ENCODE results near the gene PAFAH1B1. TPM values are rescaled to one million over a fixed set of nuclear protein-coding genes. Genes with fewer than 3 reads are reported as not detected.
"Not testable (repeated sequence)": the region's sequence is repeated elsewhere in the genome, so short reads cannot be mapped to it uniquely, and the experiment has no call there.

Gene PAFAH1B1
- polyA plus RNA-seq, 1 donor: 85.5 TPM

GRCh38 chr17:2594722-2595599, 1.5 kb downstream of the PAFAH1B1 start:
- no peak for DNase-seq

- DNase-seq: no peak
These were observed 2.3 kb downstream of the PAFAH1B1 start for GRCh38 chr17:2595716-2596115.

DNA sequence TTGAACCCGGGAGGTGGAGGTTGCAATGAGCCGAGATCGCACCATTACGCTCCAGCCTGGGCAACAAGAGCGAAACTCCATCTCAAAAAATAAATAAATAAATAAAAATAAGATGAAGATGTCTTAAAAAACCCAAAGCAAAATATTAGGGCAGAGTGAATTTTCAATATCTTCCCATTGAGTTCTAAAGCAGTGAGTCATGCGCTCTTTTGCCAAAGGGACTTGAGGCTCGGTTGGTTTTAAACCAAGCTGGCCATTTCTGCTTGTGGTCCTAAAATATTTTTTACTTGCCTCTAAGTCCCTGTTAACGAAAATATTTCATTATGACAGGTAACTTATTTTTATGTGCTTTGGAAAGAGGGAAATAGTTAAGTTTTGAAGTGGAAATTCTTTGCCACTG, 4.7 kb downstream of the PAFAH1B1 start:
- DNase-seq: no peak

DNA sequence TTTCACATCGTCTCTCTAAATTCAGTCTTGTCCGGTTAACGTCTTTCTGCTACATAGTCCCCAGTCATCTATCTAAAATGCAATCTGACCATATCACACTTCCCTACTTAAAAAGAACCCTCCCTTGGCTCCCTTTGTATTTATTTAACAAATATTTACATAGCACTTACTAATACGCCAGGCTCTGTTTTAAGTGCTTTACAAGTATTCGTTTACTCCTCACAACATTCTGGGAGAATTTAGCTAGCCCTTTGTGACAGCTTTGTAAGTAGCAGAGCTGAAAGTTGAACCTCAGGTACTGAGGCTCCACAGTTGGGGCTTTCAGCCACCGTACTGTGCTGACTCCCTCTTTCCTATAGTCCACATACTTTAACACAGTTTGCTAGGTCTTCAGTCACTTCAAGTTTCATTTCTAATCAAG, 9.2 kb downstream of the PAFAH1B1 start:
- no peak for DNase-seq

GRCh38 chr17:2608350-2608913, 15.0 kb downstream of the PAFAH1B1 start:
- DNase-seq: no peak

GRCh38 chr17:2609091-2609490, 15.6 kb downstream of the PAFAH1B1 start:
- DNase-seq: no peak

DNA sequence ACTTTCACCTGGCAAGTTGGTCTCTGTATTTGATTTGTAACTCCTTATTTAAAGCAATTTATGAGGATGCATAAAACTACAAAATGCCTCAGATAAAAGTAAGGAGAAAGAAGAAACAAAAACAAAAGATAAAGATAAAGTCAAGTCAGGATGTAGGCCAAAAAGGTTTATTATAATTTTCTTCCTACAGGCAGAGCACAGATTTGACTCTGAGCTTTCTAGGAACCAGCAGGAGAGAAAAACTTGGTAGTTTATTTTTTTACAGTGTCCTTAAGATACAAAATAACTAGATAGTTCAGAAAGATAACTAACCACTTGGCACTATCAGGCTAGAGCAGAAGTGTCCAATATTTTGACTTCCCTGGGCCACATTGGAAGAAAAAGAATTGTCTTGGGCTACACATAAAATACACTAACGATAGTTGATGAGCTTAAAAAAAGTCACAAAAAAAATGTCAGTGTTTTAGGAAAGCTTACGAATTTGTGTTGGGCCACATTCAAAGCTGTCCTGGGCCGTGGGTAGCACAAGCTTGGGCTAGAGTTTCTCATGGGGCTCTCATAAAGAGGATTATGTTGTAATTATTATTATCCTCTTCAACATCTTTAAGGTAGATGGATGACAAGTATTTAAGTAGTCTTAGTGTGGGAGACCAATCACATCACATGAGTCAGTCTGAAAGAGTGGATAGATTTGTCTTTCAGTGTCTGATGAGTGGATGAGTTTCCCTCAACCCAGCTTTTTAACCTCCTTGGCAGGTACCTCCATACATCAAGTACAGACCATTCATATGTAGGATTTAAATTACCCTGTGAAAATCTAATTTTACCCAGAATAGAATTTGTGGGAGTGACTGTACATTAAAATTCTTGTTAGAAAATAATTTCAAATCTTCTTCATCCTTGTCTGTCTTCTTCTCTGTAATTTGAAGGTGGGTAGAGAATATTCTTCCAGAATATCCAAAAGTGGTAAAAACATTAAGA, 17.0 kb downstream of the PAFAH1B1 start:
- no peak for DNase-seq

DNA sequence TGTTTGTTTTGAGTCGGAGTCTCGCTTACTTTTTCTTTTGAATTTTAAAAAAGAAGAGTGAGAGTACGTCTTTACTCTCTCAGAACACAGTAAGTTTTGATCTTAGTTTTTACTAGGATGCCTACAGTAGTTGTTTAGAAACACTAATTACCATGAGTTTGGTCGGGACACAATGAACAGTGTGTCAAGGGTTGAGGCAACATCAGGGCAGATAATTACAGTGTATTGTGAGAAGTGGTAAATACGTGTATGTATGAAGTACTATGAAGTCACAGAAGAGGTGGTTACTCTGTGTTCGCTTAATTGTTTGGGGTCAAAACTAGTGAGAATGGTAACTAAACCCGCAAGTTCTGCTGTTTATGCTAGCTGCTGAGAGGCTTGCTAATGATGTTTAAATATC, 18.2 kb downstream of the PAFAH1B1 start:
- DNase-seq: no peak

GRCh38 chr17:2612630-2613029, 19.2 kb downstream of the PAFAH1B1 start:
- no peak for DNase-seq

GRCh38 chr17:2613089-2613808, 19.8 kb downstream of the PAFAH1B1 start:
- DNase-seq: no peak

DNA sequence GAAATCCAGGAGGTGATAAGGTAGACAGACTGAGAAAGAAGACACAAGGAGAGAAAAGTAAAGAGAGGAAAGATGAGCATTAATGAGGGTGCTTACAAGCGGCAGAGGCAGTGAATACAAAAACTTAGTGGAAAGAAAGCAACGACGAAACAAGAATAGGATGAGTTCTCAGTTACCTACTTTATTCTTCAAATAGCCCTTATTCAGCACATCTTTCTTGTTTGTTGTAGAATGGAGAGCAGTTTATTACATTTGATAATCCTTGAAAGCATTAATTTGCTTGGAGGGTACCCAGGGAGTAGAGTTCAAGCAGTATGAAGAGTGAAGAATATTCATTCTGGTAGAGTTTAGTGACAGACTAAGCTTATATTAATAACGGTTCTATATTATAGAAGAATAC, 22.4 kb downstream of the PAFAH1B1 start:
- no peak for DNase-seq

DNA sequence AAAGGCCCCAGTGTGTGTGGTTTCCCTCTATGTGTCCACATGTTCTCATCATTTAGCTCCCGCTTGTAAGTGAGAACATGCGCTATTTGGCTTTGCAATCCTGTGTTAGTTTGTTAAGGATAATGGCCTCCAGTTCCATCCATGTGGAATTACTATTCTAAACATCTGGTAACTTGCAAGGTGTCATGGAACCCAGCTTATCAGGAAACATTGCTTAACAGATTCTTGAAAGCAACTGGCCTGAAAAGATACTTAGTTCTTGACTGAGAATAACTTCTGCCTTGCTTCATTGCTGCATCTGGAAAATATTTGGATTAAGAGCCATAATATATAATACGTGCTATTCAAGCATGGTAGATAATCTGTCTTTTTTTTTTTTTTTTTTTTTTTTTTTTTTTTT, 27.8 kb downstream of the PAFAH1B1 start:
- no peak for DNase-seq

DNA sequence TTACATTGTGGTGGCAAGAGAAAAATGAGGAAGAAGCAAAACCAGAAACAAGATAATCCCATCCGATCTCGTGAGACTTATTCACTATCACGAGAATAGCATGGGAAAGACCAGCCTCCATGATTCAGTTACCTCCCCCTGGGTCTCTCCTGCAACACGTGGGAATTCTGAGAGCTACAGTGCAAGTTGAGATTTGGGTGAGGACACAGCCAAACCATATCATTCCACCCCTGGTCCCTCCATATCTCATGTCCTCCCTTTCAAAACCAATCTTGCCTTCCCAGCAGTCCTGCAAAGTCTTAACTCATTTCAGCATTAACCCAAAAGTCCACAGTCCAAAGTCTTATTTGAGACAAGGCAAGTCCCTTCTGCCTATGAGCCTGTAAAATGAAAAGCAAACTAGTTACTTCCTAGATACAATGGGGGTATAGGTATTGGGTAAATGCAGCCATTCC, 28.5 kb downstream of the PAFAH1B1 start:
- DNase-seq: not testable (repeated sequence)

DNA sequence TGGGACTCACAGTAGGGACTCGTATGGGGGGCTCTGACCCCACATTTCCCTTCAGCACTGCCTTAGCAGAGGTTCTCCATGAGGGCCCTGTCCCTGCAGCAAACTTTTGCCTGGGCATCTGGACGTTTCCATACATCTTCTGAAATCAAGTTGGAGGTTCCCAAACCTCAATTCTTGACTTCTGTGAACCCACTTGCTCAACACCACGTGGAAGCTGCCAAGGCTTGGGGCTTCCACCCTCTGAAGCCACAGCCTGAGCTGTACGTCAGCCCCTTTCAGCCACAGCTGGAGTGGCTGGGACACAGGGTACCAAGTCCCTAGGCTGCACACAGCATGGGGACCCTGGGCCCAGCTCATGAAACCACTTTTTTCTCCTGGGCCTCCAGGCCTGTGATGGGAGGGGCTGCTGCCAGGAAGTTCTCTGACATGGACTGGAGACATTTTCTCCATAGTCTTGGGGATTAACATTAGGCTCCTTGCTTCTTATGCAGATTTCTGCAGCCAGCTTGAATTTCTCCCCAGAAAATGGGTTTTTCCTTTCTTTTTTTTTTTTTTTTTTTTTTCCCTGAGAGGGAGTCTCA, 29.4 kb downstream of the PAFAH1B1 start:
- not testable (repeated sequence) for DNase-seq

DNA sequence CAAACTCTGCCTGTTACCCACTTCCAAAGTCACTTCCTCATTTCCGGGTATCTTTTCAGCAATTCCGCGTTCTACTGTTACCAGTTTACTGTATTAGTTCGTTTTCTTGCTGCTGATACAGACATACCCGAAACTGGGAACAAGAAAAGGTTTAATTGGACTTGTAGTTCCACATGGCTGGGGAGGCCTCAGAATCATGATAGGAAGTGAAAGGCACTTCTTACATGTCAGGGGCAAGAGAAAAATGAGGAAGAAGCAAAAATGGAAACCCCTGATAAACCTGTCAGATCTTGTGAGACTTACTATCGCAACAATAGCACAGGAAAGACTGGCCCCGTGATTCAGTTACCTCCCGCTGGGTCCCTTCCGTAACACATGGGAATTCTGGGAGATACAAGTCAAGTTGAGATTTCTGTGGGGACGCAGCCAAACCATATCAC, 30.9 kb downstream of the PAFAH1B1 start:
- no peak for DNase-seq

DNA sequence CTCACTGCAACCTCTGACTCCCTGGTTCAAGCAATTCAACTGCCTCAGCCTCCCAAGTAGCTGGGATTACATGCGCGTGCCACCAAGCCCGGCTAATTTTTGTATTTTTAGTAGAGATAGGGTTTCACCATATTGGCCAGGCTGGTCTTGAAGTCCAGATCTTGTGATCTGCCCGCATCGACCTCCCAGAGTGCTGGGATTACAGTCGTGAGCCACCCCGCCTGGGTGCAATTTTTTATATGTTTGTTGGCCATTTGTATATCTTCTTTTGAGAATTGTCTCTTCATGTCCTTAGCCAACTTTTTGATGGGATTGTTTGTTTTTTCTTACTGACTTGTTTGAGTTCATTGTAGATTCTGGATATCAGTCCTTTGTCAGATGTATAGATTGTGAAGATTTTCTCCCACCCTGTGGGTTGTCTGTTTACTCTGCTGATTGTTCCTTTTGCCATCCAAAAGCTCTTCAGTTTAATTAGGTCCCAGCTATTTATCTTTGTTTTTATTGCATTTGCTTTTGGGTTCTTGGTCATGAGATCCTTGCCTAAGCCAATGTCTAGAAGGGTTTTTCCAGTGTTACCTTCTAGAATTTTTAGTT, 33.3 kb downstream of the PAFAH1B1 start:
- not testable (repeated sequence) for DNase-seq

GRCh38 chr17:2628922-2629321, 35.5 kb downstream of the PAFAH1B1 start:
- not testable (repeated sequence) for DNase-seq

DNA sequence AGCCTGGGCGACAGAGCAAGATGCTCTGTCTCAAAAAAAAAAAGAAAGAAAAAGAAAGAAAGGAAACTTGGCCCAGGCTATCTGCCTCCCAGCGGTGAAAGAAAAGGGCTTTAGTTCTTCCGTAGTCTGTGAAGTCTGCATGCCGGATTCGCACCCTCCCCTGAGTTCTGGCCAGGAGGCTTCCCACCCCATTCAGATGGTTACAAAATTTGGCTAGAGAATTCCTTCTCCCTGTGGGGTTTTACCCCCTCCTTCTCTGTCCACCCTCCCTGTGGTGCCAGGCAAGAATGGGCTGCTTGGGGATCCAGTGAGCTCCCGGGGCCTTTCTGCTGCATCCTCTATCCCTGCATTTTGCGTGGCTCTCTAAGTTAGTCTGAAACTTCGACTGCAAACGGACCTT, 37.8 kb downstream of the PAFAH1B1 start:
- DNase-seq: no peak

GRCh38 chr17:2634361-2634960, 41.0 kb downstream of the PAFAH1B1 start:
- DNase-seq: no peak

DNA sequence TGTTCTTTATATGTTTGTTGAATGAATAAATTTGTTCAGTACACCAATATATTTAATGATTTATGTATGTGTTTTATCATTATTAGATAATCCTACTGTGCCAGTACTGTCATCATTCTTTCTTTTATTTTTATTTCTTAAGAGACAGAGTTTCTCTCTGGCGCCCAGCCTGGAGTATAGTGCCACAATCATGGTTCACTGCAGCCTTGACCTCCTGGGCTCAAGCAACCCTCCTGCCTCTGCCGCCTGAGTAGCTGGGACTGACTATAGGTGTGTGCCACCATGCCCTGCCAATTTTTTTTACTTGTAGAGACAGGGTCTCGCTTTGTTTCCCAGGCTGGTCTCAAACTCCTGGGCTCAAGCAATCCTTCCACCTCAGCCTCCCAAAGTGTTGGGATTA, 41.8 kb downstream of the PAFAH1B1 start:
- no peak for DNase-seq

- no peak for DNase-seq
These were observed 42.2 kb downstream of the PAFAH1B1 start for GRCh38 chr17:2635675-2636074.

Data from hindlimb muscle (tissue), 1 donor.